BJ (cell line): ENCODE results near the gene GRIFIN. TPM values are rescaled to one million over a fixed set of nuclear protein-coding genes. Genes with fewer than 3 reads are reported as not detected.

Source experiments
- CTCF ChIA-PET: fragments of 350-600 bp; formaldehyde crosslinking; extraction: SDS; loops from one replicate; lab custom pipeline; 2021; ENCODE audit warnings: antibody characterized with exemption, inconsistent platforms; lab: Yijun Ruan, JAX
- POLR2A ChIA-PET: fragments of 300-600 bp; sonication (Branson Sonifier 250); formaldehyde crosslinking; extraction: SDS; loops from one replicate; lab custom pipeline; 2021; ENCODE audit warnings: antibody characterized with exemption; lab: Charles Lee
- DNase-seq: peaks from one replicate; pipeline ENCODE4 v3.0.0-alpha.2; 2011; ENCODE audit warnings: low read depth
- H3K27me3 ChIP-seq: 2 replicates; pipeline ENCODE4 v1.6.0; 2011; ENCODE audit warnings: low read length; ENCODE audit not compliant: control insufficient read depth, insufficient read depth
- H3K36me3 ChIP-seq: 2 replicates; pipeline ENCODE4 v1.5.1; 2011; ENCODE audit warnings: low read length; ENCODE audit not compliant: control insufficient read depth, insufficient read depth
- H3K4me3 ChIP-seq: 2 replicates; pipeline ENCODE4 v1.5.1; 2011; ENCODE audit warnings: low read depth, mild to moderate bottlenecking, control low read depth, low read length
- CTCF ChIP-seq: IDR thresholded peaks from 2 replicates; pipeline ENCODE4 v1.5.1; 2011; ENCODE audit warnings: low read depth, mild to moderate bottlenecking, control low read depth, inconsistent platforms, low read length, moderate library complexity; ENCODE audit not compliant: insufficient read depth
- polyA plus RNA-seq: library from polyadenylated mRNA; depleted of rRNA; stranded (reverse); fragments of >200 nt; gene quantifications from 2 replicates; pipeline ENCODE4 v1.2.3, GENCODE V29; 2011

Gene GRIFIN
- polyA plus RNA-seq, 1 experiment, result not detected

DNA sequence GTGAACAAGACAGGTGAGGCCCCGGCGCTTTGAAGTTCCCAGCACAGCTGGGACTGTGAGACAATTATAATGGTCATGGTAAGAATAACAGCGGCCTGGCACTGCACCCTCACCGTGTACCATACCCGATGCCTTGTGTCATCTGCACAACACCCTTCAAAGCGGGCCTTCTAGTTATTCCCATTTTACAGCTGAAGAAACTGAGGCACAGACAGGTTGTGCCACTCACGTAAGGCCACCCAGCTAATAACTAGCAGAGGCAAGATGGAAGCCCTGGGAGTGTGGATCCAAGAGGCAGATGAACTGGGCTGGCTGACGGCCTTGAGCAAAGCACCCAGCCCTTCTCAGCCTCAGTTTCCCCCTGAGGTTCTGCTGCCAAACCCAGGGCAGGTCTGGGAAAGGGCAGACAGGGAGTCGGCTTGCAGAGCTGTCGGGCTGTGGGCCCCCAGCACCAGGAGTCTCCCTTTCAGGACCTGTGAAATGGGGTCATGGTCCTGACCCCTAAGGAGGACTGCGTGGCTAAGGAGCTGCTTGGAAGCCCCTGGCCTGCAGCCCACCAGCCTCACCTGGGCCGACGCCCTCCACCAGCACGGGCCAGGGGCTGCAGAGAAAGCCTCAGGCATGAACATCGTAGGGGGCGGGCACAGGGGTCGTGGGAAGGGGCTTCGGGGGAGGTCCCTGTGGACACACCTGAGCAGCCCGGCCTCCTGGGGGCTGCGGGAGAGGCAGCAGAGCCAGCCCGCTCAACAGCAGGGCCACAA is 28.1 kb upstream of the GRIFIN start:
- Histone ChIP-seq H3K27me3 (no peaks in the 10 kb centered on the region), H3K4me3 (no peak overlapping the region), H3K36me3 (no peaks in the 10 kb centered on the region)
- TF ChIP-seq CTCF, result no peak
- ChIA-PET POLR2A (no interaction called here), CTCF (no interaction called here)
- DNase-seq, result no peak

- ChIA-PET CTCF (no interaction called here), POLR2A (no interaction called here)
- H3K36me3 ChIP-seq, result no peaks in the 10 kb centered on the region
- H3K4me3 ChIP-seq, result no peak overlapping the region
- H3K27me3 ChIP-seq, result peaks cover 2% of the 10 kb centered on the region; the same call in 1 of the 2 replicates
- TF ChIP-seq CTCF, result no peak
- DNase-seq, result no peak
Measured at GRCh38 chr7:2503056-2503941, 27.1 kb upstream of the GRIFIN start.

- H3K27me3 ChIP-seq, result peaks cover 2% of the 10 kb centered on the region; the same call in 1 of the 2 replicates
- no peak for TF ChIP-seq CTCF
- no peak overlapping the region for H3K4me3 ChIP-seq
- DNase-seq, result no peak
- CTCF ChIA-PET, result no interaction called here
- no peaks in the 10 kb centered on the region for H3K36me3 ChIP-seq
- POLR2A ChIA-PET, result no interaction called here
Measured at GRCh38 chr7:2502647-2502966, 26.4 kb upstream of the GRIFIN start.

DNA sequence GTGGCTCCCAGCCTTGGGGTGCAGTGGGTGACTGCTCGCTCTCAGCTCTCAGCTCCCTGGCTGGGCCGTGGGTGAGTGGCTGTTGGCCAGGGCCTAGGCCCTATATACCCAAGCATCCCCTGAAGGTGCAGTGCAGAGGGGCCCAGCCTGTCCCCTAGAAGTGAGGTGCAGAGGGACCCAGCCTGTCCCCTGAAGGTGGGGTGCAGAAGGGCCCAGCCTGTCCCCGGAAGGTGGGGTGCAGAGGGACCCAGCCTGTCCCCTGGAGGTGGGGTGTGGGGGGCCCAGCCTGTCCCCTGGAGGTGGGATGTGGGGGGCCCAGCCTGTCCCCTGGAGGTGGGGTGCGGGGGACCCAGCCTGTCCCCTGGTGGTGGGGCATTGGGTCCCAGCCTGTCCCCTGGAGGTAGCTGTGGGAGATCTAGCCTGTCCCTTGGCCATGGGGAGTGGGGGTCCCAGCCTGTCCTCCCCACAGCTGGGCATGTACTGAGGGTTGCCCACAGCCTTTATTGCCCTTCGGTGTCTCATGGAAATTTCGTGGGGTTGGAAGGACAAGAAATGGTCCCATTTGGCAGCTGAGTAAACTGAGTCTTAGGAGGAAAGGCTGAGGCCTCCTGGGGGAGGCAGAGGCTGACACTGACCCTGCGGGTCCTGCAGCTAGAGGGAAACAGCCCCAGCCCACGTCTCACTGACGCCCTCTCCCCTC is 25.9 kb upstream of the GRIFIN start:
- no peak for DNase-seq
- TF ChIP-seq CTCF, result no peak
- CTCF ChIA-PET, result no interaction called here
- POLR2A ChIA-PET, result interaction anchor here (0.7 kb wide), 1 partner anchor 210 kb away, joined by 4 read pairs; no protein-coding TSS in a partner anchor
- Histone ChIP-seq H3K27me3 (peaks cover 4% of the 10 kb centered on the region), H3K36me3 (no peaks in the 10 kb centered on the region), H3K4me3 (no peak overlapping the region)

- ChIA-PET CTCF (no interaction called here), POLR2A (no interaction called here)
- Histone ChIP-seq H3K27me3 (peaks cover 4% of the 10 kb centered on the region), H3K4me3 (no peak overlapping the region), H3K36me3 (no peaks in the 10 kb centered on the region)
- DNase-seq, result no peak
- no peak for TF ChIP-seq CTCF
Measured at GRCh38 chr7:2500701-2501100, 24.5 kb upstream of the GRIFIN start.
